ENCODE data around the gene CLIC3. TPM values are rescaled to one million over a fixed set of nuclear protein-coding genes. Genes with fewer than 3 reads are reported as not detected.

The CLIC3 gene
- total RNA-seq, 2 experiments from 2014 or later, result not detected

GRCh38 chr9:136980669-136981478, 15.5 kb downstream of the CLIC3 start:
- Histone ChIP-seq H3K4me3 (ENCODE audit: low read depth, low read length, poor library complexity, severe bottlenecking) (no peak overlapping the region), H3K4me1 (ENCODE audit: insufficient read depth, low read length, poor library complexity, severe bottlenecking) (no peaks in the 10 kb centered on the region)
- CTCF ChIA-PET (ENCODE audit: unreplicated experiment), result no interaction called here

DNA sequence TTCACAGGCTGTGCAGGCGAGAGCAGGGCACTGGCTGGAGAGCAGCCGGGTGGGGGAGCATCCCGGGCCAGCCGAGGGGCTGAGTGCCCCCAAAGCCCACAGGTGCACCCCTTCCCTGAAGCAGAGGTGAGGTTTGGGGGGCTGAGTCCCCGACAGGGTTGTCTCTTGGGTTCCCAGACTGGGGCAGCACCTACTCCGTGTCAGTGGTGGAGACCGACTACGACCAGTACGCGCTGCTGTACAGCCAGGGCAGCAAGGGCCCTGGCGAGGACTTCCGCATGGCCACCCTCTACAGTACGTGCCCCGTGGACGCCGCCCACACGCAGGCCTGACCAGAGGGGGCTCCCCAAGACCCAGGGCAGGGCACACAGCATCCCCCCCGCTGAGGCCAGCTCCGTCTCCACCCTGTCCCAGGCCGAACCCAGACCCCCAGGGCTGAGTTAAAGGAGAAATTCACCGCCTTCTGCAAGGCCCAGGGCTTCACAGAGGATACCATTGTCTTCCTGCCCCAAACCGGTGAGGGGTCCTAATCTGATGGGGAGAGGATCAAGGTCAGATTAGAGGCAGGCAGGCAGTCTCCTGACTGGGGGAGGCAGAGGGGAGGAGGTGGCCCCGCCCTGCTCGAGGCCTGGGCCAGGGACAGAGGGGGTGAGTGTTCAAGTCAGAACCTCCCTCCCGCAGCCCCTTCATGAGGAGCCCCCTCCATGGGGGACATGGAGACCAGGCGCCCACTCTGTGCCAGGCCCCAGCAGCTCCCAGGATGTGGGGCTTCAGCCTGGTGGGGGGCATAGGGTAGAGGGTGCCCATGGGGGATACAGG, 16.4 kb downstream of the CLIC3 start:
- H3K4me1 ChIP-seq (ENCODE audit: insufficient read depth, low read length, poor library complexity, severe bottlenecking), result no peaks in the 10 kb centered on the region
- H3K4me3 ChIP-seq (ENCODE audit: low read depth, low read length, poor library complexity, severe bottlenecking), result no peak overlapping the region
- ChIA-PET CTCF (ENCODE audit: unreplicated experiment) (no interaction called here), POLR2A (no interaction called here)
- no peak overlapping the region for H3K27ac ChIP-seq (ENCODE audit: low read depth, low read length, poor library complexity, severe bottlenecking)
- H2AFZ ChIP-seq (ENCODE audit: low read length), result no peak overlapping the region
- H3K36me3 ChIP-seq (ENCODE audit: insufficient read depth, low read length), result no peaks in the 10 kb centered on the region
- BruUV-seq (replicated peaks), result no TSS peak
- H3K9me2 ChIP-seq (ENCODE audit: insufficient read depth, low read length), result no peaks in the 10 kb centered on the region
- no peak for DNase-seq (ENCODE audit: low spot score)
- intact Hi-C loops (cut with micrococcal nuclease; ENCODE audit: unreplicated experiment), result no loop called here
- no peaks in the 10 kb centered on the region for H4K20me1 ChIP-seq (ENCODE audit: insufficient read depth, low read length)
- no peaks in the 10 kb centered on the region for H3K9me3 ChIP-seq (ENCODE audit: low read length)
- no peak for TF ChIP-seq CTCF (conservative IDR thresholded peaks at IDR 0.05; ENCODE audit: low read length)
- TF ChIP-seq EZH2phosphoT487 (IDR thresholded peaks at IDR 0.05; ENCODE audit: borderline replicate concordance, low read depth, low read length), result no peak
- H3K79me2 ChIP-seq (ENCODE audit: insufficient read depth, low read depth, low read length), result no peaks in the 10 kb centered on the region
- no peak overlapping the region for H3K4me2 ChIP-seq (ENCODE audit: low read length)

More at GRCh38 chr9:136980669-136981478, 15.5 kb downstream of the CLIC3 start:
- POLR2A ChIA-PET, result no interaction called here
- no peaks in the 10 kb centered on the region for H3K9me3 ChIP-seq (ENCODE audit: low read length)
- intact Hi-C loops (cut with micrococcal nuclease; ENCODE audit: unreplicated experiment), result no loop called here
- TF ChIP-seq CTCF (conservative IDR thresholded peaks at IDR 0.05; ENCODE audit: low read length) (no peak), EZH2phosphoT487 (IDR thresholded peaks at IDR 0.05; ENCODE audit: borderline replicate concordance, low read depth, low read length) (no peak)
- no peak overlapping the region for H2AFZ ChIP-seq (ENCODE audit: low read length)
- no TSS peak for BruUV-seq (replicated peaks)
- no peaks in the 10 kb centered on the region for H3K9me2 ChIP-seq (ENCODE audit: insufficient read depth, low read length)
- H4K20me1 ChIP-seq (ENCODE audit: insufficient read depth, low read length), result no peaks in the 10 kb centered on the region
- no peak for DNase-seq (ENCODE audit: low spot score)
- H3K27ac ChIP-seq (ENCODE audit: low read depth, low read length, poor library complexity, severe bottlenecking), result no peak overlapping the region
- no peaks in the 10 kb centered on the region for H3K36me3 ChIP-seq (ENCODE audit: insufficient read depth, low read length)
- no peaks in the 10 kb centered on the region for H3K79me2 ChIP-seq (ENCODE audit: insufficient read depth, low read depth, low read length)
- H3K4me2 ChIP-seq (ENCODE audit: low read length), result no peak overlapping the region
